MCF 10A (cell line): ENCODE data around the gene IMMP2L. TPM values are rescaled to one million over a fixed set of nuclear protein-coding genes. Genes with fewer than 3 reads are reported as not detected.

Experiments used
- BruUV-seq: library from RNA; stranded (reverse); fragments of 400-500 nt; replicated peaks from 2 replicates; lab custom pipeline; 2021; lab: Mats Ljungman, UMichigan
- CTCF ChIA-PET: fragments of 300-600 bp; sonication (Branson Sonifier 250); formaldehyde crosslinking; extraction: SDS; loops from one replicate; lab custom pipeline; 2021; ENCODE audit warnings: antibody characterized with exemption, inconsistent platforms; lab: Yijun Ruan, JAX
- POLR2A ChIA-PET: fragments of 300-600, 350-650 bp; sonication (Branson Sonifier 250); formaldehyde crosslinking; extraction: SDS; loops from one replicate; lab custom pipeline; 2020; ENCODE audit warnings: antibody characterized with exemption, inconsistent platforms; lab: Yijun Ruan, JAX
- DNase-seq: peaks from one replicate; pipeline ENCODE4 v3.0.0-alpha.2; 2018; ENCODE audit not compliant: unreplicated experiment
- H3K27ac Mint-ChIP-seq: one replicate; pipeline ENCODE4 v1.8.0; 2022; ENCODE audit warnings: mild to moderate bottlenecking, low read depth, mixed read lengths; ENCODE audit not compliant: unreplicated experiment
- H3K27me3 Mint-ChIP-seq: one replicate; pipeline ENCODE4 v1.8.0; 2022; ENCODE audit warnings: mixed read lengths; ENCODE audit not compliant: insufficient read depth, unreplicated experiment
- H3K36me3 Mint-ChIP-seq: one replicate; pipeline ENCODE4 v1.8.0; 2022; ENCODE audit warnings: mild to moderate bottlenecking, moderate library complexity, mixed read lengths; ENCODE audit not compliant: insufficient read depth, unreplicated experiment
- H3K4me1 Mint-ChIP-seq: one replicate; pipeline ENCODE4 v1.8.0; 2022; ENCODE audit warnings: mixed read lengths; ENCODE audit not compliant: insufficient read depth, unreplicated experiment
- H3K4me3 Mint-ChIP-seq: one replicate; pipeline ENCODE4 v1.8.0; 2022; ENCODE audit warnings: mild to moderate bottlenecking, moderate library complexity, mixed read lengths; ENCODE audit not compliant: unreplicated experiment
- H3K9me3 Mint-ChIP-seq: one replicate; pipeline ENCODE4 v1.8.0; 2022; ENCODE audit warnings: mixed read lengths; ENCODE audit not compliant: unreplicated experiment
- CTCF ChIP-seq: fragments of 200-600 bp; IDR thresholded peaks from one replicate; pipeline ENCODE4 v1.8.0; 2022; ENCODE audit warnings: antibody characterized with exemption, mild to moderate bottlenecking; ENCODE audit not compliant: unreplicated experiment
- intact Hi-C: fragments of 100-400 bp; cut with micrococcal nuclease; formaldehyde crosslinking; loops from 2 replicates; pipeline ENCODE4 v1.14.1; 2022
- total RNA-seq: library from RNA; stranded (reverse); gene quantifications from 2 replicates; pipeline ENCODE4 v1.2.3, GENCODE V29; 2022

Gene IMMP2L
- total RNA-seq, 1 experiment from 2014 or later: 23.7 TPM

GRCh38 chr7:111029141-111029572 lies 533.1 kb downstream of the IMMP2L start:
- POLR2A ChIA-PET: interaction anchor here (1.4 to 1.7 kb wide), 3 partner anchors 13 to 16 kb away, joined by 3 to 7 read pairs (median 4); no protein-coding TSS in a partner anchor
- H3K9me3 Mint-ChIP-seq: no peaks in the 10 kb centered on the region
- intact Hi-C loops: no loop called here
- BruUV-seq: no TSS peak
- no peak overlapping the region for H3K4me3 Mint-ChIP-seq
- DNase-seq: no peak
- H3K27ac Mint-ChIP-seq: no peak overlapping the region
- H3K4me1 Mint-ChIP-seq: peaks cover 8% of the 10 kb centered on the region
- no peaks in the 10 kb centered on the region for H3K36me3 Mint-ChIP-seq
- no peaks in the 10 kb centered on the region for H3K27me3 Mint-ChIP-seq
- CTCF ChIA-PET: no interaction called here
- TF ChIP-seq CTCF: no peak

GRCh38 chr7:111027396-111027795 lies 534.9 kb downstream of the IMMP2L start:
- ChIA-PET POLR2A (no interaction called here), CTCF (interaction anchor here (0.5 to 0.6 kb wide), 2 partner anchors 180 to 1164 kb away, joined by 3 read pairs; no protein-coding TSS in a partner anchor)
- TF ChIP-seq CTCF: no peak
- Mint-ChIP-seq H3K36me3 (no peaks in the 10 kb centered on the region), H3K4me1 (peaks cover 8% of the 10 kb centered on the region), H3K9me3 (no peaks in the 10 kb centered on the region), H3K27ac (no peak overlapping the region), H3K4me3 (no peak overlapping the region), H3K27me3 (no peaks in the 10 kb centered on the region)
- intact Hi-C loops: no loop called here
- DNase-seq: no peak
- no TSS peak for BruUV-seq

GRCh38 chr7:111026806-111027205 lies 535.5 kb downstream of the IMMP2L start:
- intact Hi-C loops: no loop called here
- H3K4me1 Mint-ChIP-seq: peaks cover 8% of the 10 kb centered on the region
- DNase-seq: no peak
- H3K27ac Mint-ChIP-seq: no peak overlapping the region
- H3K36me3 Mint-ChIP-seq: no peaks in the 10 kb centered on the region
- ChIA-PET CTCF (interaction anchor here (0.6 kb wide), 1 partner anchor 179 kb away, joined by 3 read pairs; no protein-coding TSS in a partner anchor), POLR2A (no interaction called here)
- BruUV-seq: no TSS peak
- TF ChIP-seq CTCF: no peak
- no peak overlapping the region for H3K4me3 Mint-ChIP-seq
- no peaks in the 10 kb centered on the region for H3K9me3 Mint-ChIP-seq
- H3K27me3 Mint-ChIP-seq: no peaks in the 10 kb centered on the region

- peaks cover 8% of the 10 kb centered on the region for H3K4me1 Mint-ChIP-seq
- H3K27ac Mint-ChIP-seq: no peak overlapping the region
- ChIA-PET POLR2A (no interaction called here), CTCF (no interaction called here)
- intact Hi-C loops: no loop called here
- H3K36me3 Mint-ChIP-seq: no peaks in the 10 kb centered on the region
- H3K9me3 Mint-ChIP-seq: no peaks in the 10 kb centered on the region
- no peak for DNase-seq
- BruUV-seq: no TSS peak
- TF ChIP-seq CTCF: no peak
- H3K4me3 Mint-ChIP-seq: no peak overlapping the region
- no peaks in the 10 kb centered on the region for H3K27me3 Mint-ChIP-seq
Measured at GRCh38 chr7:111026343-111026742, 535.9 kb downstream of the IMMP2L start.
